ENCODE measurements around the gene ADAMTSL3.
A peak's percentile ranks its signal among the peaks of the same experiment; 100 is the strongest.

ADAMTSL3 gene, protein sequence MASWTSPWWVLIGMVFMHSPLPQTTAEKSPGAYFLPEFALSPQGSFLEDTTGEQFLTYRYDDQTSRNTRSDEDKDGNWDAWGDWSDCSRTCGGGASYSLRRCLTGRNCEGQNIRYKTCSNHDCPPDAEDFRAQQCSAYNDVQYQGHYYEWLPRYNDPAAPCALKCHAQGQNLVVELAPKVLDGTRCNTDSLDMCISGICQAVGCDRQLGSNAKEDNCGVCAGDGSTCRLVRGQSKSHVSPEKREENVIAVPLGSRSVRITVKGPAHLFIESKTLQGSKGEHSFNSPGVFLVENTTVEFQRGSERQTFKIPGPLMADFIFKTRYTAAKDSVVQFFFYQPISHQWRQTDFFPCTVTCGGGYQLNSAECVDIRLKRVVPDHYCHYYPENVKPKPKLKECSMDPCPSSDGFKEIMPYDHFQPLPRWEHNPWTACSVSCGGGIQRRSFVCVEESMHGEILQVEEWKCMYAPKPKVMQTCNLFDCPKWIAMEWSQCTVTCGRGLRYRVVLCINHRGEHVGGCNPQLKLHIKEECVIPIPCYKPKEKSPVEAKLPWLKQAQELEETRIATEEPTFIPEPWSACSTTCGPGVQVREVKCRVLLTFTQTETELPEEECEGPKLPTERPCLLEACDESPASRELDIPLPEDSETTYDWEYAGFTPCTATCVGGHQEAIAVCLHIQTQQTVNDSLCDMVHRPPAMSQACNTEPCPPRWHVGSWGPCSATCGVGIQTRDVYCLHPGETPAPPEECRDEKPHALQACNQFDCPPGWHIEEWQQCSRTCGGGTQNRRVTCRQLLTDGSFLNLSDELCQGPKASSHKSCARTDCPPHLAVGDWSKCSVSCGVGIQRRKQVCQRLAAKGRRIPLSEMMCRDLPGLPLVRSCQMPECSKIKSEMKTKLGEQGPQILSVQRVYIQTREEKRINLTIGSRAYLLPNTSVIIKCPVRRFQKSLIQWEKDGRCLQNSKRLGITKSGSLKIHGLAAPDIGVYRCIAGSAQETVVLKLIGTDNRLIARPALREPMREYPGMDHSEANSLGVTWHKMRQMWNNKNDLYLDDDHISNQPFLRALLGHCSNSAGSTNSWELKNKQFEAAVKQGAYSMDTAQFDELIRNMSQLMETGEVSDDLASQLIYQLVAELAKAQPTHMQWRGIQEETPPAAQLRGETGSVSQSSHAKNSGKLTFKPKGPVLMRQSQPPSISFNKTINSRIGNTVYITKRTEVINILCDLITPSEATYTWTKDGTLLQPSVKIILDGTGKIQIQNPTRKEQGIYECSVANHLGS (N-terminal part only)

DNA sequence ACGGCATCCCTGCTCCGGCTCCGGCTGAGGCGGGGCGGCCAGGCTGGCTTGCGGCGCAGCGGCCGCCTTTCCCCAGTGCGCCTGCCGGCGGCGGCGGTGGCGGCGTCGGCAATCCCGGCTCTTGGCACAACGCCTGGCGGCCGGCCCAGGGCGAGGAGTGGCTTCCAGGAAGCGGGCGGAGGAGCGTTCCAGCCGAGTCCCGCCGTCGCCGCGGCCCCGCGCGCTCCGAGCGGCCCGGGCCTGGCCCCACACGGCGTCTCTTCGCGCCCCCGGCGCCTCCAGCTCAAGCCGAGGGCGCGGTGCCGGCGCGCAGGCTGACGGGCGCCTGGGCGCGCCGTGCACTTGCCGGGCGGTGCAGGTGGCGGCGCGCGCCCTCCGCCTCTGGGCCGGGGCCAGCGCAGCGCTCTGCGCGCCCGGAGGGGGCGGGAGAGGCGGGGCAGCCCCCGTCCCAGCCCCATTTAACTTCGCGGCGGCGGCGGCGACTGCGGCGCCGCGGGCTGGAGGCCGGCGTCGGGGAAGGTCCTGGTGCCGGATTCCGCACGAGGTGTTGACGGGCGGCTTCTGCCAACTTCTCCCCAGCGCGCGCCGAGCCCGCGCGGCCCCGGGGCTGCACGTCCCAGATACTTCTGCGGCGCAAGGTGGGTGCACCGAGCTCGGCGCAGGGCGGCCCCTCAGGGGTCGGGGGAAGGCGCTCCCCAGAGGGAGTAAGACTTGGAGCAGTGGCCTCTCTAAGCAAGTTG is at the start of gene ADAMTSL3:
ADAMTSL3 (plus strand) TSS at position 485 of the 740 bp plus-strand sequence. CDS start 1,639 bp downstream, outside the sequence.
- peak; percentile 30 for DNase-seq (ENCODE audit: low spot score)

DNA sequence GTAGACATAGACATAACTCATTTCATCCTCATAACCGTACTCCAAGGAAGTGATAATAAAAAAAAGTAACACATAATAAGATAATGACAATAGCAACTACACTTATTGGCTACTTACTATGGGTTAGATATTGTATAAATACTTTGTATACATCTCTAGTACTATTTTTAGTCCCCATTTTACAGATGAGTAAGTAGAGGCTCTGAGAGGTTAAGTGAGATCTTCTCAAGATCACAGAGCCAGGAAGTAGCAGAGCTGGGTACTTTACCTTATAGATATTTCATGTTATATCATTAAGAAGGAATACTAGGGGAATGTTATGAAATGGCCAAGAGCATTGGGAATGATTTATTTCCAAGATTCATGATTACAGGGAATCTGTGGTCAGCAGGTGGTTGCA is 49.4 kb upstream of the ADAMTSL3 start:
- no peak for DNase-seq (ENCODE audit: low spot score)

DNA sequence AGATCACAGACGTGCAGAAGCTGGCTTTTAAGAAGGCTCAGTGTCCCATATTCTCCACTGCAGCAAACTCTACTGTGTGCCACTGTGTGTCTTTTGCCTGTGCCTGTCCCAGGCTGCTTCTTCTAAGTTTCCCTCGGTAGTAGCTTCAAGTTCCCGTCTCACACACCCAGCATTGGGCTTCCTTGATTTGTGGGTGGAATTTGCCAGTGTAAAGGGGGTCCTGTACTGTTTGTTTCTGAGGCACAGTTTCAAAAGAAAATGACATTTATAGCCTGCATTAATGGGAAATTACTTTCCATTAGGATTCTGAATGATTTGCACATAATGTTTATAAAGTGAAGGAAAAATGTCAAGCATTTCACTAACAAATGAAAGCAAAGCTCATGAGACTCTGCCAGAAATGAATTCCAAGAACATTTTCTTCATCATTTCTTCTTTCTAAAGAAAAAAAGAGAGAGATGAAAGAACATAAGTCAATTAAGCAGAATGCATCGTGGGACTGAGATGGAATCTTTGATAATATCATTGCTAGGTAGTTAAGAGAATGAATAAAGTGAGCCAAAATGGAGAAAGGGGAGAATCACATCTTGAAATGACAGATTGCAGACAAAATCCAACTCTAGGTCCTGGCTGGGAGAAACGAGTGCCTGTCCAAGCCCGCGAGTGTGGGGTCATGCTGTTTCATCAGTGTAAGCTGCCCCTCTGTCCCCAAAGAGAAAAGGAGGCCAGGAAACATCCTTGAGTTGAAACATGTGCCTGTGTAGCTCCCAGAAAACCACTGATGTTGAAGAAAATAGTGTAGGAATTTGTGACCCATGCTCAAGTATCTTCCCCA is 48.6 kb upstream of the ADAMTSL3 start:
- DNase-seq (ENCODE audit: low spot score), result no peak

DNA sequence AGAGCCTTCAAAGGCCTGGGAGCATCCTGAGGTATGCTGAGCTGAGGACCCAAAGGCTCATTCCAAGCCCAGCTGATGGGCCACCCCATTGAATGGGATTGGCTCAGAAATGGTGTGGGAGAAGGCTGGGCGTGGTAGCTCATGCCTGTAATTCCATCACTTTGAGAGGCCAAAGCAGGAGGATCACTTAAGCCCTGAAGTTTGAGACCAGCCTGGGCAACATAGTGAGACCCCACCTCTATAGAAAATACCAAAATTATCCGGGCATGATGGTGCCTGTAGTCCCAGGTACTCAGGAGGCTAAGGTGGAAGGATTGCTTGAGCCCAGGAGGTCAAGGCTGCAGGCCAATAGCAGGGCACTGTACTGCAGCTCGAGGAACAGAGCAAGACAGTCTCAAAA is 43.8 kb upstream of the ADAMTSL3 start:
- DNase-seq (ENCODE audit: low spot score), result no peak

DNA sequence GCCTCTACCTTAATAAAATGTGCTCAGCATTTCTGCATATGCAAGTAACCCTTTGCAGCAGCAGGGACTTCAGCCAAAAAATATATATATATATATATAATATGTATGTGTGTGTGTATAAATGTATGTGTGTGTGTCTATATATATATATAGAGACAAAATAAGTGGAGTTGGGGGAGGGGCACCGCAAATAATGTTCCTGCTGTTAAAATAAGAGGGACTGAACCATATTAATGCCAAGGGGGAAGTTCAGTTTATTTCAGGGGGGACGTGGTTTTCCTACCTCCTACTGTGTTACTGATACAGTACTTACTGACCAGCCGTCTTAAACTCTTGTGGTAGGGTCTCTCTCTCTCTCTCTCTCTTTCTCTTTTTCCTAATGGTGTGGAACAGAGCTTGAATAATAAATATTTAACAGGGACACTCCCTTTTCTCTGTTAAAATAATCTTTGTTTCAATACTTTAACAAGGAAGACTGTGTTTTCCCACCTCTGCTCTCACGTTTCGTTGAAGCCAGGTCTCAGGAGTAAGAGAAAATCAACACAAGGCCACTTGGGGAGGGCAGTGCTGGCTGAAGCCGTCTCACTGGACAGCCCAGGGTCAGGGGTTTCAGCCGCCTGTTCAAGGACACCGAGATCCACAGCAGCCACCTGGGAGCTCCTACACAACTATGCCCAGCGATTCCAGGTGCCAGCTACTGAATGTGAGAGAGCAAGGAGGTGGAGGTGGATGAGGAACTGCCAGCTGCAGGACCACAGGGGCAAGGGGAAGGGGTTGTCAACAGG is 42.8 kb upstream of the ADAMTSL3 start:
- no peak for DNase-seq (ENCODE audit: low spot score)

DNA sequence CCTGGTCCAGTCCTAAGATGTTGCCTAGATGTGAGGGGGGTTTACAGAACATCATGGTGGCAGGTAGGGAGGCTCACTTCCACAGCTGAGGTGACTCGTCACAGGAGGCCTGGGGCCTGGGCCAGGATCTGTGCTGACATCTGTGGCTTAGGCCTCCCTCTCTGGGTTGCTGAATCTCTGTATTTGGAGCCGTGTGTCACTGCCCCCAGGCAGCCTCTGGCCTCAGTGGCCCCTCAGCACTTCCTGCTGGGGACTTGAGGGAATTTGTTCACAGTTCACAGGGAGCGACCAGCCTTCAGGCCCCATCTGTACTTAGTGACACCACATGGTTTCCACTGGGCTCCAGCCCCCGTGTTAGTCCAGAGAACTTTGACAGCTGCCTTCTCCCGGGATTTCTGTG is 41.7 kb upstream of the ADAMTSL3 start:
- no peak for DNase-seq (ENCODE audit: low spot score)

DNA sequence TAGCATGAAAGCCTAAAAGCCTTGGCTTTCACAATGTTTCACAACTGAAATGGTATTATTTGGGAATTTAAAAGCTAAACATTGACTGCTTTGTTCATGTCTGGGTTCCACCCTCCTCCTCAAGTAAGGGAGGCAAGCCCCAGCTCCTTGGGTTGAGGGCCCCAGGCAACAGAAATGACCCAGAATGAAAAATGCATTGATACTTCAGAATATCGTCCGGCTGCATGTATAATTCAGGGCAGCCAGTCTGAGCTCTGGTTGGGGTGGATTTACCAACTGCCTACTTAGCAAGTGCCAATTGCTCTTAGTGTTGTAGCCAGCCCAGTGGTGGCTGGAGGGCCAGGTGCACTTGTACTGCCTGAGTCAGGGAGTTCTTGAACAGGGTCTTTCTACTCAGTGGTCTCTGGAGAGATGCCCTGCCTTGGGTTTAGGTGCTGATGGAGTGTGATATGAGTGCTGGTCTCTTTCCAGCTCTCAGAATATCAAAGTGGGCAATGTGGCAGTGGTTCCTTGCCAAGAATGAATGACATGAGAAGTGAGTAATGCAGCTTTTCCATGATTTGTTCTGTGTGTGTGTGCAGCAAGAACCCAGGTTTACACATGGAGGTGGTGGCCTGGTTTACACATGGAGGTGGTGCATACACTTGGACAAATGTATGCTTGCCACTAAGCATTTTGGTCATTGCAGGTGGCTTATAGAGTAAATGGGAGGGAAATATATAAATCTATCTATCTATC is 40.9 kb upstream of the ADAMTSL3 start:
- peak; percentile 8 for DNase-seq (ENCODE audit: low spot score)

DNA sequence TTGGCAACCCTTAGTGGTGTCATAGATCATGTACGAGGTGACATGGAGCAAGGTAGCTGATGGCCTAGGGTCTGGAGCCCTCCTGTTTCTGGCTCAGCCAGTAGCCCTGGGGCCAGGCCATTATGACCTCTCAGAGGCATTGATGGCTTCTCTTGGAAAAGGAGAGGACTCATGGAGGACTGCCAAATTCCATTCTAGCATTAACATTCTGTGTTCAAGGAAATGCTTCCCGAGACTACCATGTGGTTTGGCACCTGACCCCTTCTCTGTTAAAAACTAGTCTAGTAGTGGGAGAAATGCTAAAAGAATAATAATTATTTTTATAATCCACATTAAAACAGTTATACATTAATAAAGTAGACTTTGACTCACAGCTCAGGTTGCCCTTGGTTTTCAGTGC is 40.2 kb upstream of the ADAMTSL3 start:
- DNase-seq (ENCODE audit: low spot score), result peak; percentile 11

DNA sequence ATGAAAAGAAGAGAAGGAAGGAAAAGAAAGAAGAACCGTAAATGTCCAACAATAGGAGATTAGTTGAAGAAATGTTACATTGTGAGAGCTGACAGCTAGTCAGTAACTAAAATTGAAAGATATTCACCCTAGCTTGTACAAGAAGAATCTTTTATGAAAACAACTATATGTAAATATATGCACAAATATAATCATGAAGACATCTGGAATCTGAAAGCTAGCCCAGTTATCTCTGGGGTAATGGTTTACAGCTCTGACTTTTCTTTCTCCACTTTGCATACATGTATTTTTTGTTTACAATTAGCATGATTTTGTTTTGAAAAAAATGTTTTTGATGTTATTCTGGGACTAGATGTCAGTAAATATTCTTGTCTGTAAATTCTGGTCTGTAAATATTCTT is 37.1 kb upstream of the ADAMTSL3 start:
- DNase-seq (ENCODE audit: low spot score), result no peak

DNA sequence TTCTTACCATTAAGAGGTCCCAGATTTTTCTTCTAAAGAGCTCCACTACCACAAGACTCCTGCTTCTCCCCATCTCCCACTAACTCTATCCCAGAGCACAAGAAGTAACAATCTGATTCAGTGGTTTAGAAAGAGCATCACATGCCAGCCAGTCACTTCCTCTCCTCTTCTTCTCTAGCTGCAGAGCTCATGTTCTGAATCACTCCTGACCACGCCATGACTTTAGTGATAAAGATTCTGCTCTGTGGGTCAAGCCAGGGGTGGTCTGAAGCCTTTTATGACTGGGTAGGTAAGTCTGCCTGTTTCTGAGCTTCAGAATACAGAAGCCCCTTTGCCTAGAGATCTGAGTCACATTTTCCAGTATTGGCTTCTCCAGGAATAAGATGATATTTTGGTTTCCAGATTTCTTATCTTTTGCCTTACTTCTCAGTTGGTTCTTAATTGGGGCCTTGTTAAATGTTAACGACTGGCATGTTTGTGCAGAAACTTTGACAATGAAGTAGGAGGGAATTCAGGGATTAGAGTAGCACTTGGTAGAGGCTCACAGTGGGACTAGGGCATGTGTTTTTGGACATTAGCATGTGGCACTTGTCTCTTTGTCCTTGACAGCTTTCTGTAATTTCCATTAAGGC is 27.6 kb upstream of the ADAMTSL3 start:
- no peak for DNase-seq (ENCODE audit: low spot score)

DNA sequence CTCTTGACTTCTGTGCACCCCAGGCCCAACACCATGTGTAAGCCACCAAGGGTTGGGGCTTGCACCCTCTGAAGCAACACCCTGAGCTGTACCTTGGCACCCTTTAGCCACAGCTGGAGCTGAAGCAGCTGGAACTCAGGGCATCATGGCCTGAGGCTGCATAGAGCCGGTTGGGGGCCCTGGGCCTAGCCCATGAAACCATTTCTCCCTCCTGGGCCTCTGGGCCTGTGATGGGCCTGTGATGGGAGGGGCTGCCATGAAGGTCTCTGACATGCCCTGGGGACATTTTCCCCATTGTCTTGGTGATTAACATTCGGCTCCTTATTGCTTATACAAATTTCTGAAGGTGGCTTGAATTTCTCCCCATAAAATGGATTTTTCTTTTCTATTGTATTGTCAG is 22.4 kb upstream of the ADAMTSL3 start:
- no peak for DNase-seq (ENCODE audit: low spot score)

DNA sequence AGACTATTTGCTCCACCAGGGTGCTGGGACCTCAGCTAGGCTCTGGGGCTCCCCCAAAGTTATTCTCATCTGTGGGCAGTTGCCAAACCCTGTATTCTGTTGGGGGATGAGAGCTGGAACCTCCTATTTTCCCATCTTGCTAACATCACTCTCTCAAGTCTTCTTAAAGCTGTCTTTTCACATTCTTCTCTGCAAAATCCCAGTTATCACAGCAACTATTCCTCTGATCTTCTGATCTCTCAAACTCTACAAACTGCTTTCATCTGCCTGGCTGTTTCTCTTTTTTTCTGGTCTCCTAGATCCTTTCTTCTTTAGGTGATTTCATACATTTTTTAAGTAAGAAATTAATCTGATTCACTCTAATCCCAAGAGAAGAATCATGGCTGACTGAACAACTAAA is 10.7 kb upstream of the ADAMTSL3 start:
- DNase-seq (ENCODE audit: low spot score), result no peak

DNA sequence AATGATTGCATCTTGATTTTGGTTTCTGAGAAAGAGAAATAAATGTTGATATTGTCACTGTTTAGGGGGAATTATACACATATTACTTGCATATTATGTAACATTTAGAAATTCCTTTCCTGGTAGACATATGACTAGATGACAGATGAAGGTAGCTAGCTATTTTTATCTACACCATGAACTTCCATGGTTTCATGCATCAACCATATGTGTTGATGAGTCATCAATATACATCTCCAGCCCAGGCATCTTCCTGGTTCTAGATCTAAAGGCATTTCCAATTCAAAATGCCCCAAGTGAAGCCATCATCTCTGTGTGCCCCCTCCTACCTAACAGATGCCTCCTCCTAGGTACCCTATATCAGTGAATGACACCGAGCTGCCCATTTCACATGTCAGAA is 9.5 kb upstream of the ADAMTSL3 start:
- DNase-seq (ENCODE audit: low spot score), result no peak

DNA sequence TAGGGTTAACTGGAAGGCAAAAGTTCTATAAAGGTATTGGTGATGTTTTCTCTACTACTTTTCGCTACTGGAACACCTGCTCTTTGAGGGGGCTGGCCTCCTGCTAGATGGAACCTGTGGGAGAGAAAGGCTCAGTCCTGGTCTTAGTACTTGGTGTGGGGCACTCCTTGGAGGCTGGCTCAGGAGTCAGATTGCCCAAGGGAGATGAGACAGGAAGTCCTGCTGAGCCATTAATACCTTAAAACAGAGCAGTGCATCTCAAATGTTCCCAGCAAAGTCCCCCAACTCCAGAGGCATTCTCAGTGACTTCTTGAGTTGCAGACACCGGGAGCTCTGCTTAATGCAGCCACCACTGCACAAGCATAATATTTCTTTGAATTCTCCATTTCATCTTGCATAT is 3.1 kb upstream of the ADAMTSL3 start:
- DNase-seq (ENCODE audit: low spot score), result no peak

DNA sequence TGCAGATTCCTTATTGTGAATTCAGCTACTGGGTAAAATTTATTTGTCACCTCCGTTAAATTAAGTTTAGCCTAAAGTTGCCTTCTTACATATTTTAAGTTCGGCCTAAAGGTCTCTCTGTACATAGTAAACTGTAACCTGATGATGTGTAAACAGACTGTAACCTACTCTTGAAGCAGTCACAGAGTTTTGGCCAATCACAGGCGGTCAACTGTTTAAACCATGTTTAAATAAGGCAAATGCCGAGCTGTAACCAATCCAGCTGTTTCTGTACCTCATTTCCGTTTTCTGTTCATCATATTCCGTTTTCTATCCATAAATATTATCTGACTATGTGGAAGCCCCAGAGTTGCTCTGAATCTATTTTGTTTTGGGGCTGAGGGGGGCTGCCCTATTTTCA is 2.4 kb upstream of the ADAMTSL3 start:
- DNase-seq (ENCODE audit: low spot score), result no peak

DNA sequence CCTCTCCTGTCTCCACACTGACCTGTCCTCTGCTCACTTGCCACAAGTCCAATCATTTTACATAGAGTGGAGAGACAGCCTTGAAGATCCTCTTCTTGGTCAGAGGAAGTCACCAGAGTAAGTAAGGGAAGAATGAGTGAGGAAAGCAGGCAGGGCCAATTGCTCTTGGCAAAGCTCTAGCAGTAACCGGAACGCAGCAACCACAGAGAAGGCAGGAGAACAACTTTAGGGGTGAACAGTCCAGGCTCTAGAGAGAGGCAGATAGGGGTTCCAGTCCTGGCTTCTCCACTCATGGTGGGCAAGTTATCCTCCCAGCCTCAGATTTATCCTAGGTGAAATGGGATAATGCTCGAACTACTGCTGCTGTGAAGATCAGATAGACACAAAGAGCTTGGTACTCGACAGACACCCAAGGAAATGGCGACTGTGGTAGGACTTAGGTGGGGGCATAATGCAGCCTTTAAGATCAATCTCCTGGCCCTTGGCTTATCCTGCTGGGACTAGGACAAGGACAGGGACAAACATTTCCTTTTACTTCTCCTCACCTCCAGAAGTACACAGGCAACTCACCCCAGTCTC is 1.2 kb upstream of the ADAMTSL3 start:
- DNase-seq (ENCODE audit: low spot score), result no peak

DNA sequence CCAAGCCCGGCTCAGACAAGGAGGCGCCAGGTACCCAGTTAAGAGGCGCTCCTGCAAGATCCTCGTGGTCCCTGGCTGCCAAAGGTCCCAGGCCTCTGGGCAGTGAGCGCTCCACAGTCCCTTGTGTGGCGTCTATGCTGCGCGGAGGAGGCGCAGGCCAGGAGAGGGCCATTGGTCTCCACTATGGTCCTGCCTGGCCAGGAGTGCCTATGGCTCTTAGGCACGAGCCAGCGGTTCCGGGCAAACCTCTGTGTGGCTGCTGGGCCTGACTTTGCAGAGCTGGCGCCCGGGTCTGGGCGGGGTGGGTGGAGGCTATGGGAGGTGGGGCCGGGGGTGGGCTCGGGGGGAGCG is 660 bp upstream of the ADAMTSL3 start:
- no peak for DNase-seq (ENCODE audit: low spot score)

Data from pons (tissue), 1 donor.